ENCODE results near the gene JARID2. TPM values are rescaled to one million over a fixed set of nuclear protein-coding genes. Genes with fewer than 3 reads are reported as not detected.
A peak's percentile ranks its signal among the peaks of the same experiment; 100 is the strongest.

Gene JARID2
- total RNA-seq, 1 experiment from 2014 or later: 180 TPM

DNA sequence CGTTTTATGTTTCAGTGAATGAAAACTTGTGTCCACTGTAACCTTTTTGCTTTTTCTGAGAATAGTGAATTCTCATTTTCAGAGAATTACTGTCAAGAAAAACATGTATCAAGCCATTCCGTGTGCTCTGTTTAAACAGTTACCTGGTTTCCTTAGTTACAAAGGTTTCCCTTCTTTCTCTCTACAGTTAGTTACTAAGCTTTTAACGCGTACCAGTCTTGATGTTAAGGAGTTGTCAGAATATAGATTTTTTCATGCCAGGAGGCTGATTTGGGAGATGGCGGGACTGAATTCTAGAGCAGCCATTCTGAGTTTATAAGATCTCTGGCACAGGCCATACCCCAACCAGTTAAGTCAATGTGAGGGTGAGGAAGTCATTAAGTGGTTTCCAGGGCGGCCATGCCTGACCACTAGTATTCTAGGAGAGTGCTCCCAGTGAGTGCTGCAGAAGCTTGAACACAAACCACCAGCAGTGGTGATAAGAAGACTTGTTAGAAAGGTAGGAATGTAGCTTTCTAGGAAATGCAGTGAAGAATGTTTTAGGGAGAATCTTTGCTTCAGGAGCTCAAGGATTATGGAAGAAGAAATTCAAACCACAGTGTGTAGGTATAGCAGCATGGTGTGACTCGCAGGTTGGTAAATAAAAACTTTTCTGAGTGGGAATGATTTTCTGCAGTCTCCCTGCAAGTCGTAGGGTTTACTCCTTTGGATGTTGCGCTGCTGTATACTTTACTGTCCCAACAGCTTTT, 112.9 kb downstream of the JARID2 start (continued):
- TF ChIP-seq GTF2I (CRISPR knock-in tag; conservative IDR thresholded peaks at IDR 0.05) (no peak), ZNF671 (CRISPR knock-in tag; IDR thresholded peaks at IDR 0.05) (no peak)
- TF ChIP-seq, protein P1, sequence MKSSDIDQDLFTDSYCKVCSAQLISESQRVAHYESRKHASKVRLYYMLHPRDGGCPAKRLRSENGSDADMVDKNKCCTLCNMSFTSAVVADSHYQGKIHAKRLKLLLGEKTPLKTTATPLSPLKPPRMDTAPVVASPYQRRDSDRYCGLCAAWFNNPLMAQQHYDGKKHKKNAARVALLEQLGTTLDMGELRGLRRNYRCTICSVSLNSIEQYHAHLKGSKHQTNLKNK (CRISPR knock-in tag; IDR thresholded peaks at IDR 0.05): no peak

GRCh38 chr6:15359335-15359862, 113.5 kb downstream of the JARID2 start:
- CTCF ChIA-PET: no interaction called here
- POLR2A ChIA-PET: interaction anchor here (0.7 to 1.5 kb wide), 2 partner anchors 8 to 12 kb away, joined by 3 to 4 read pairs; no protein-coding TSS in a partner anchor

More at GRCh38 chr6:15359335-15359862, 113.5 kb downstream of the JARID2 start:
- no peaks in the 10 kb centered on the region for H3K9me3 Mint-ChIP-seq
- H3K4me1 Mint-ChIP-seq: peaks cover 49% of the 10 kb centered on the region
- no peaks in the 10 kb centered on the region for H3K27me3 Mint-ChIP-seq (ENCODE audit: low read depth)
- DNase-seq (ENCODE audit: low spot score): no peak
- H3K27ac Mint-ChIP-seq: peak overlapping the region; percentile 22
- ATAC-seq: no peak
- no peak overlapping the region for H3K4me3 Mint-ChIP-seq
- TF ChIP-seq KAT7 (CRISPR knock-in tag; IDR thresholded peaks at IDR 0.05; ENCODE audit: borderline replicate concordance): no peak
- TF ChIP-seq MYBL2 (CRISPR knock-in tag; IDR thresholded peaks at IDR 0.05): no peak
- TF ChIP-seq FOXK1 (CRISPR knock-in tag; IDR thresholded peaks at IDR 0.05): no peak
- TF ChIP-seq HMGA2 (CRISPR knock-in tag; IDR thresholded peaks at IDR 0.05): no peak
- no peak for TF ChIP-seq NR3C1 (CRISPR knock-in tag; conservative IDR thresholded peaks at IDR 0.05; ENCODE audit: low read depth)
- TF ChIP-seq E2F1 (CRISPR knock-in tag; IDR thresholded peaks at IDR 0.05): no peak
- no peak for TF ChIP-seq ARID4B (CRISPR knock-in tag; IDR thresholded peaks at IDR 0.05; ENCODE audit: borderline replicate concordance)
- no peak for TF ChIP-seq SOX15 (CRISPR knock-in tag; IDR thresholded peaks at IDR 0.05)
- no peak for TF ChIP-seq ZNF317 (CRISPR knock-in tag; IDR thresholded peaks at IDR 0.05; ENCODE audit: borderline replicate concordance, low read depth)
- TF ChIP-seq, protein P2, sequence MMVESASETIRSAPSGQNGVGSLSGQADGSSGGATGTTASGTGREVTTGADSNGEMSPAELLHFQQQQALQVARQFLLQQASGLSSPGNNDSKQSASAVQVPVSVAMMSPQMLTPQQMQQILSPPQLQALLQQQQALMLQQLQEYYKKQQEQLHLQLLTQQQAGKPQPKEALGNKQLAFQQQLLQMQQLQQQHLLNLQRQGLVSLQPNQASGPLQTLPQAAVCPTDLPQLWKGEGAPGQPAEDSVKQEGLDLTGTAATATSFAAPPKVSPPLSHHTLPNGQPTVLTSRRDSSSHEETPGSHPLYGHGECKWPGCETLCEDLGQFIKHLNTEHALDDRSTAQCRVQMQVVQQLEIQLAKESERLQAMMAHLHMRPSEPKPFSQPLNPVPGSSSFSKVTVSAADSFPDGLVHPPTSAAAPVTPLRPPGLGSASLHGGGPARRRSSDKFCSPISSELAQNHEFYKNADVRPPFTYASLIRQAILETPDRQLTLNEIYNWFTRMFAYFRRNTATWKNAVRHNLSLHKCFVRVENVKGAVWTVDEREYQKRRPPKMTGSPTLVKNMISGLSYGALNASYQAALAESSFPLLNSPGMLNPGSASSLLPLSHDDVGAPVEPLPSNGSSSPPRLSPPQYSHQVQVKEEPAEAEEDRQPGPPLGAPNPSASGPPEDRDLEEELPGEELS (CRISPR knock-in tag; IDR thresholded peaks at IDR 0.05): no peak
- no peak for TF ChIP-seq ZNF232 (CRISPR knock-in tag; IDR thresholded peaks at IDR 0.05)
- TF ChIP-seq FOXP1 (CRISPR knock-in tag; IDR thresholded peaks at IDR 0.05; ENCODE audit: borderline replicate concordance): no peak
- TF ChIP-seq, protein P3, sequence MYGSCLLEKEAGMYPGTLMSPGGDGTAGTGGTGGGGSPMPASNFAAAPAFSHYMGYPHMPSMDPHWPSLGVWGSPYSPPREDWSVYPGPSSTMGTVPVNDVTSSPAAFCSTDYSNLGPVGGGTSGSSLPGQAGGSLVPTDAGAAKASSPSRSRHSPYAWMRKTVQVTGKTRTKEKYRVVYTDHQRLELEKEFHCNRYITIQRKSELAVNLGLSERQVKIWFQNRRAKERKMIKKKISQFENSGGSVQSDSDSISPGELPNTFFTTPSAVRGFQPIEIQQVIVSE (CRISPR knock-in tag; IDR thresholded peaks at IDR 0.05; ENCODE audit: borderline replicate concordance): no peak
- TF ChIP-seq, protein P1 (CRISPR knock-in tag; IDR thresholded peaks at IDR 0.05): no peak
- no peak for TF ChIP-seq TP53 (CRISPR knock-in tag; IDR thresholded peaks at IDR 0.05)
- no peaks in the 10 kb centered on the region for H3K36me3 Mint-ChIP-seq

Data from WTC11 (cell line).